Nephron (organoid): ENCODE results near the gene PANK1.

ENCODE experiments used
- H3K27ac Mint-ChIP-seq, 3 experiments: 2 replicates each; pipeline ENCODE4 v1.8.0; 2020; ENCODE audit warnings: mixed read lengths in 3 of 3, mild to moderate bottlenecking in 2 of 3, moderate library complexity in 1 of 3
- H3K27me3 Mint-ChIP-seq: 2 replicates; pipeline ENCODE4 v1.8.0; 2021; ENCODE audit warnings: low read depth, mild to moderate bottlenecking, moderate library complexity, mixed read lengths
- H3K36me3 Mint-ChIP-seq: 2 replicates; pipeline ENCODE4 v1.8.0; 2020; ENCODE audit warnings: low read depth, mixed read lengths
- H3K4me1 Mint-ChIP-seq: 2 replicates; pipeline ENCODE4 v1.8.0; 2020; ENCODE audit warnings: mixed read lengths
- H3K4me3 Mint-ChIP-seq, 3 experiments: 2 replicates each; pipeline ENCODE4 v1.8.0; 2020; ENCODE audit warnings: mild to moderate bottlenecking in 3 of 3, mixed read lengths in 3 of 3, moderate library complexity in 2 of 3
- H3K9me3 Mint-ChIP-seq: 2 replicates; pipeline ENCODE4 v1.8.0; 2020; ENCODE audit warnings: mixed read lengths
- CTCF ChIP-seq, 3 experiments: fragments of 200-600 bp; sonication (generic); IDR thresholded peaks; one replicate each; pipeline ENCODE4 v1.5.0; 2021; ENCODE audit warnings: antibody characterized with exemption in 3 of 3; ENCODE audit not compliant: unreplicated experiment in 3 of 3

The PANK1 gene

DNA sequence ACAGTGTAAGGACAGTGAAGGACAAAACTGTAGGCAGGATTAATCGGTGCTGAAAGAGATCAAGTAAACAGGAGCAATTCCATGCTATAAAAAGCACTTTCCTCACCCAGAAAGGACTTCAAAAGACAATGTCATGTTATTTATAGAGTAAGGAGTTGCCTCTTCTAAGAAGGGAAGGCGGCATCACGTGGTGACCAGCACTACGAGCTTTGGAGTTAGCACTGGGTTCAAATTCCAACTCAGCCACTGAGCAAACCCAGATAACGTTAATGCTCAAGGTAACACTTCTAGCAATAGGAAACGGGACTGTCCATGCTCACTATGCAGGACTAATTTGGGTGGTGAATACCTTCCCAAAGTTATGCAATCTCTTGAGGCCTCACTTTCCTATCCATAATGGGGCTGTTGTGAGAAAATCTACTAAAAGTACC is 715 bp upstream of the PANK1 start:
- no peak for TF ChIP-seq CTCF (IDR thresholded peaks at IDR 0.05; ENCODE audit: unreplicated experiment in 3 of 3)
- Mint-ChIP-seq H3K4me3 (peak overlapping the region in 2 of 3 experiments; percentile 91 to 93), H3K9me3 (no peaks in the 10 kb centered on the region), H3K27me3 (no peaks in the 10 kb centered on the region), H3K27ac (peak overlapping the region; percentile 98), H3K36me3 (no peaks in the 10 kb centered on the region), H3K4me1 (peaks cover 46% of the 10 kb centered on the region)

GRCh38 chr10:89644691-89644966 is 413 bp downstream of the PANK1 start:
- Mint-ChIP-seq H3K27me3 (no peaks in the 10 kb centered on the region), H3K4me3 (no peak overlapping the region), H3K4me1 (peaks cover 49% of the 10 kb centered on the region), H3K36me3 (peaks cover 5% of the 10 kb centered on the region), H3K9me3 (no peaks in the 10 kb centered on the region), H3K27ac (peak overlapping the region in 1 of 3 experiments; percentile 98)
- TF ChIP-seq CTCF (IDR thresholded peaks at IDR 0.05; ENCODE audit: unreplicated experiment in 3 of 3): no peak

DNA sequence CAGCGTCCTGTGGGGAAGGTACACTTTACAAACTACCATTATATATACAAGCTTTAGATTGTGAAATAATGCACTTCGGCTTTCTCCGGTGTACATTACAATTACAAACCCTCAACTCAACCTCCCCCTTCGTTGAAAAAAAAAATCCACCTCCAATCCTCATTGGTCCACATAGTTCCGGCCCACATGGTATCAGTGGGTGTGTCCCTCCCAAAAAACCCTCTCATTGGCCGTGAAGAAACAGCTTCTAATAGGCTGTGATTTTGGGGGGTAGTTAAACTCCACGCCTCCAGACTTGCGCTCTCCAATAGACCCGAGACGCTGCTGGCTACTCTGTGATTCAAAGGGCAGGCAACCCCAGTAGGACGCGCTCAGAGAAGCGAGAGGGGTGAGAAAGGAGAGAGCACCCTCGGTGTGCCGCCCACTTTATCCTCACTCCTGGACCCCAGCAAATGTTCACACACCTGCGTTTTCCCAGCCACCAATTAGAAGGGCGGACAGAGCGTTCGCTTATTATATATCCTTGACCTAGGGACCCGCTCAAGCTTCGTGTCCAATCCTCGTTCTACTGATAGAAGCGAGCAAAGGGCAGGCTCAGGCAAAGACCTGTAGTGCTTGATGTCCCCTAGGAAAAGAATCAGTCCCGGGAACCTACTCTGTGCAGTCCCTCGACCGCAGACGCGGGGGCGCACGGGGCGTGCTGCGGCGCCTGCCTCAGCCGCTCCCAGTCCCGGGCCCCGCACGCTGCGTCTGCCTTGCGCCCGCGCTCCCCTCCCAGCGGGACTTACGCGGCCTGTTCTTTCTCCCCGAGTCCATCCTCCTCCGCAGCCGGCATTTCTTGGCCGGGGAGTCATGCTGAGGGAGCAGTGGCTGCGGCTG is 991 bp downstream of the PANK1 start:
- Mint-ChIP-seq H3K9me3 (no peaks in the 10 kb centered on the region), H3K27me3 (no peaks in the 10 kb centered on the region), H3K27ac (no peak overlapping the region), H3K4me1 (peaks cover 47% of the 10 kb centered on the region), H3K4me3 (no peak overlapping the region), H3K36me3 (peaks cover 5% of the 10 kb centered on the region)
- TF ChIP-seq CTCF (IDR thresholded peaks at IDR 0.05; ENCODE audit: unreplicated experiment in 3 of 3): no peak

DNA sequence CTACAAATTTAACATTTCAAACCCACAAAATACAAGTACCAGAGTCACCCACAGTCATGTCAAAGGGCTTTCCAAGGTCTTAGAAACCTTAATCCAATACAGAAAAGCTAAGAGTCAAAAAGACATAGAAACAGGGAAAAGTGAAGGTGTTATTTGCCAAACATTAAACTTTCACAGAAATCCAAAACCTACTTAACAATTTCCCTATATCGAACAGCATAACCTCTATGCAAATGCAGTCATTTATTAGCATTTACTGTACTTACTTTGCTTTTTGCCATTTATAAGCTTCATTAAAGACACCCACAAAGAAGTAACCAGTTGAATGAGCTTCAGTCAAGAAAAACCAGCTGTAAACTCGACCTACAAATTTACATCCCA is 1.6 kb downstream of the PANK1 start:
- peaks cover 47% of the 10 kb centered on the region for H3K4me1 Mint-ChIP-seq
- H3K4me3 Mint-ChIP-seq: no peak overlapping the region
- no peak for TF ChIP-seq CTCF (IDR thresholded peaks at IDR 0.05; ENCODE audit: unreplicated experiment in 3 of 3)
- peaks cover 9% of the 10 kb centered on the region for H3K36me3 Mint-ChIP-seq
- H3K27ac Mint-ChIP-seq: no peak overlapping the region
- no peaks in the 10 kb centered on the region for H3K27me3 Mint-ChIP-seq
- H3K9me3 Mint-ChIP-seq: no peaks in the 10 kb centered on the region

DNA sequence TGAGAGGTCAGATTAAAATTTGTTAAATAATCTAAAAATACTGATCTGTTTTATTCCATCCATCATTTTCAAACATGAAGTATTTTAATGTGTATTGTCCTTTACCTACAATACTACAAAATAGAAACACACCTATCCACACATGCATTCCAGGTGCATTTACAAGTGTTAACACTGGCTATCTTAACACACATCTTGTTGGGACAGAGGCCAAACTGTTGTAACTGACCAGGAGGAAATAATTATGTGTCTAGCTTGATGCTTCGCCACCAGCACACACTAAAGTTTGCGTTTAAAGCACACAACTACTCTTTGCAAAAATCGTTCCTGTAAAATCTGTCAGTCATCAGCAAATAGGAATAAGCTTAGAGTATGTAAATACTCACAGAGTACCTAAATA is 2.8 kb downstream of the PANK1 start:
- no peaks in the 10 kb centered on the region for H3K27me3 Mint-ChIP-seq
- no peak for TF ChIP-seq CTCF (IDR thresholded peaks at IDR 0.05; ENCODE audit: unreplicated experiment in 3 of 3)
- no peak overlapping the region for H3K27ac Mint-ChIP-seq
- H3K9me3 Mint-ChIP-seq: no peaks in the 10 kb centered on the region
- H3K4me3 Mint-ChIP-seq: no peak overlapping the region
- H3K36me3 Mint-ChIP-seq: peaks cover 14% of the 10 kb centered on the region
- H3K4me1 Mint-ChIP-seq: peaks cover 36% of the 10 kb centered on the region

DNA sequence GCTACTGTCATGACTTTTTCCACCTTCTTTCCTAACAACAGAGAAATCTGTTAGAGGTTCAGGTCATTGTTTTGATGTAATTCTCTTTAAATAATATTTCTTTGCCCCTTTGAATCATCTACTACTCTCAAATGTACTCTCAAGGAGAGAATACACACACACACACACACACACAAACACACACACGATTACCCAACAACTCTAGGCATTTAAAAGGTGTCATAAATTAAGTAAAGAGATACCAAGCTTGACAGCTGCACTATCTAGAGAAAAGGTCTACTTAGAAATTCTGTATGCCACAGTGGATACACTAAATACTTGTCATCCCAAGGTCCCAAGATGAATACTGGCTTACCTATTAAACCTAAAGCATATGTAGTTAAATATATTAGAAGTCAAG is 4.8 kb downstream of the PANK1 start:
- Mint-ChIP-seq H3K36me3 (peaks cover 19% of the 10 kb centered on the region), H3K27ac (peak overlapping the region in 2 of 3 experiments; percentile 3 to 35), H3K4me1 (peaks cover 19% of the 10 kb centered on the region), H3K27me3 (no peaks in the 10 kb centered on the region), H3K4me3 (peak overlapping the region in 1 of 3 experiments; percentile 30), H3K9me3 (no peaks in the 10 kb centered on the region)
- TF ChIP-seq CTCF (IDR thresholded peaks at IDR 0.05; ENCODE audit: unreplicated experiment in 3 of 3): no peak
